ENCODE data around the gene ABAT.

DNA sequence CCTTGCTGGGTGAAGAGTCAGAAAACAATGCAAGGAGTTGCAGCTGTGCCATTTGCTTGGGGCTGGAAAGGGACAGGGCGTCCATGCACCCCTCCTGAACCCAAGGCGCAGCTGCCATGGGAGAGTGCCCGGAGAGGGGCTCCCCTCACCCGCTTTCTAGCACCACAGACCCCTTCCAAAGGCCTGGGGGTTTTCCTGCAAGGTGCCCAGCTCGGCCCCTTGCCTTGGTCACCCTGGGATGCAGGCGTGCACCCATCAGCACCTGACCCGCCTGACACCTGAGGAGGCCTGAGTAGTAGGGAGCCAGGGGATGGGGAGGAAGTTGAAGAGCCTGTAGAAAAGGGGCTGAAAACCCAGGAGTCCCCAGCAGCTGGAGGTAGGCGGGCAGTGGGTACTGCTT lies 92.8 kb downstream of the ABAT start:
- TF ChIP-seq, protein P1, sequence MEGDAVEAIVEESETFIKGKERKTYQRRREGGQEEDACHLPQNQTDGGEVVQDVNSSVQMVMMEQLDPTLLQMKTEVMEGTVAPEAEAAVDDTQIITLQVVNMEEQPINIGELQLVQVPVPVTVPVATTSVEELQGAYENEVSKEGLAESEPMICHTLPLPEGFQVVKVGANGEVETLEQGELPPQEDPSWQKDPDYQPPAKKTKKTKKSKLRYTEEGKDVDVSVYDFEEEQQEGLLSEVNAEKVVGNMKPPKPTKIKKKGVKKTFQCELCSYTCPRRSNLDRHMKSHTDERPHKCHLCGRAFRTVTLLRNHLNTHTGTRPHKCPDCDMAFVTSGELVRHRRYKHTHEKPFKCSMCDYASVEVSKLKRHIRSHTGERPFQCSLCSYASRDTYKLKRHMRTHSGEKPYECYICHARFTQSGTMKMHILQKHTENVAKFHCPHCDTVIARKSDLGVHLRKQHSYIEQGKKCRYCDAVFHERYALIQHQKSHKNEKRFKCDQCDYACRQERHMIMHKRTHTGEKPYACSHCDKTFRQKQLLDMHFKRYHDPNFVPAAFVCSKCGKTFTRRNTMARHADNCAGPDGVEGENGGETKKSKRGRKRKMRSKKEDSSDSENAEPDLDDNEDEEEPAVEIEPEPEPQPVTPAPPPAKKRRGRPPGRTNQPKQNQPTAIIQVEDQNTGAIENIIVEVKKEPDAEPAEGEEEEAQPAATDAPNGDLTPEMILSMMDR (IDR thresholded peaks at IDR 0.05; ENCODE audit: low read length), result no peak
- TF ChIP-seq EZH2 (optimal IDR thresholded peaks at IDR 0.05; ENCODE audit: low read depth, low read length), result no peak
- no peak for TF ChIP-seq EZH2phosphoT487 (IDR thresholded peaks at IDR 0.05; ENCODE audit: low read length)
